ENCODE results near the gene COL4A5. TPM values are rescaled to one million over a fixed set of nuclear protein-coding genes. Genes with fewer than 3 reads are reported as not detected.

The COL4A5 gene
- polyA plus RNA-seq, 3 donors, result 134 to 136 (median 135) TPM

DNA sequence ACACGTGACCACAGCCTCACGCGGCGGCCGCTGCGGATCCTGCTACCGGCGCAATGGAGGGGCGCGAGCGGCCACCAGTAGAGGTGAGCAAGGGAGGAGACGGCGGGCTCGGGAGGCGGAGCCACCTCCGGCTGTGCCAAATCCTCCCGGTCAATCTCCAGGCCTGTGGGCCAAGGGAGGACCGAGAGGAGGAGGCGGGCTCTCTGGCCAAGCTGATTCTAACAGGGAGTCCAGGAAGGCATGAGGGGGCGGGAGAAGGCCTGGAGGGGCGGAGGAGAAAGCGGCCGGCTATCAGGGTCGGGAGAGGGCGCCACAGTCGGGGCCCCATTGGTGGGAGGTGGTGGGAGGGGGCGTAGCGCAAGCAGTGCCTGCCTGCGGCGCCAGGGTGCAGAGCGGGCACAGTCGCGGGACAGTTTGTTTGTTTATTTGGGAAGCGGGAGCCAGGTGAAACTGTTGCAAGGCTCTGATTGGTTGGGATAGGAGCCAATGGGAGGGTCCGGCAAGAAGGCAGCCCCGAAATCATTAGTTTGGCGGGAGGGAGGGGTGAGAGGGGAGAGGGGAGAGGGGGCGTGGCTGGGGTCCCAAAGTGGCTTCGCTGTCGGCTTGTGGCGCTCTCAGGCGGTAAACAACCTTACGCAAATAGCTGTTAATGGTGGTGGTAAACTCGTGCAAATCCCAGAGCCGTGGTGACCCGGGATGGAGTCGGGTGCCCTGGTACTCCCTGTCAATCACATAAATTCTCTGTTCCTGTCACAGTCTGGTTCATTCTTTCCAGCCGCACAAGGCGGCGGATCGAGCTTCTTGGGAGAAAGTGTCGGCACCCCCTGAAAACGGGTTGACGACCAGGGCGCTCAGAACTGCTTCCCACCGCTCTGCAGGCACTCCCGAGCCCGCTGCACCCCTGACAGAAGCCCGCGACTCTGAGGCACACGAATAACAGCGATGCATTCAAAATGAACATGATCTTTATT lies 297.2 kb downstream of the COL4A5 start, which contains the start of gene IRS4:
Gene IRS4, minus strand, starts transcription at position 55 of the 971 bp plus-strand sequence.
- peak in 1 of 3 donors; percentile 41 for DNase-seq (ENCODE audit: low read depth in 3 of 3, low spot score in 2 of 3)

DNA sequence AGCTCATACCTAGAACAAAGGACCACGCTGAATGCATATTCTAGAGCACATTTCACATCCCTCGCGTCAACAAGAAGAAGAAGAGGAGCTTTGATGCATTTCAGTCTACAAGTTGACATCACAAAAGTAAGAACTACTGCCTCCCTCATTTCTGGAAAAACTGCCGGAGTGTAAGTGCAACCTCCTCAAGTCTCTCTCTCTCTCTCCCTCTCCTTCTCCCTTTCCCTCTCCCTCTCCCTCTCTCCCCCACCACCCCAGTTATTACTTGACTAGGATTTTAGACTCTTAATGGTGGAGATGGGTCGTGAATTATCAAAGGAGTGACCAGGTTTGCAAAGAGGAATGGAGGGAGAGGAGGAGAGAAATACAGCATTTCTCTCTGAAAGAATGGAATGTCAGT lies 298.1 kb downstream of the COL4A5 start:
- no peak for DNase-seq (ENCODE audit: low read depth in 3 of 3, low spot score in 2 of 3)

DNA sequence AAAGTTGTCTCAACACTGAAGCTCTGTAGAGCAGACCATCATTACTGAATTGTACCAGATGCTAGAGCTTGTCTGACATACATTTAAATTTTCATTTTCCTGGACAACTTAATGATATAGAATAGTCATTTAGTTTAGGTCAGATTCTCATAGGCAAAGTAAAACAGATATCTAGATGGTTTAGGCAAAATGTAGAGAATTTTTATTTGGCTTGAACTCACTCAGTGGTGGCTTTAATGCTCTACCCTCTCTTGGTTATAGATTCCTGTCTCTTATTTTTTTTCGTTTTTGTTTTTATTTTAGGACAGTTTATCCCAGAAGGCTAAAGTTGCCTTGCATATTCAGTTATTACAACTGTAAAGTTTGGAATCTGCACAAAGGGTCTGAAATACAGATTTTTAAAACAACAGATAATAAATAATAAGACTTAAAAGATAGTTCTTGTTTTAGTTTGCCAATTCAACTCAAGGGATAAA lies 300.7 kb downstream of the COL4A5 start:
- no peak for DNase-seq (ENCODE audit: low read depth in 3 of 3, low spot score in 2 of 3)

Other genes starting within 250 kb of the COL4A5 start
- gene COL4A6, start 1.4 kb upstream of the COL4A5 start, polyA plus RNA-seq (ENCODE audit: insufficient read length in 3 of 3), result 10 to 100 TPM; 15.6 to 16.9 (median 16.0) TPM